GM12878 (cell line): Measurements from ENCODE around the gene SORCS2. TPM values are rescaled to one million over a fixed set of nuclear protein-coding genes. Genes with fewer than 3 reads are reported as not detected.

Experiments
- BRCA1 ChIP-seq: IDR thresholded peaks from 2 replicates; pipeline ENCODE4 v1.6.1; 2011; ENCODE audit warnings: low read depth, low read length, improper control_type of control experiment
- PKNOX1 ChIP-seq: fragments of 450-650 bp; IDR thresholded peaks from 2 replicates; pipeline ENCODE4 v1.6.1; 2016; ENCODE audit warnings: mild to moderate bottlenecking
- PML ChIP-seq: IDR thresholded peaks from 2 replicates; pipeline ENCODE4 v1.6.1; 2012; ENCODE audit warnings: low read length, inconsistent platforms
- TCF12 ChIP-seq: IDR thresholded peaks from 2 replicates; pipeline ENCODE4 v1.6.1; 2011; ENCODE audit warnings: low read depth, mild to moderate bottlenecking, low read length
- YY1 ChIP-seq: IDR thresholded peaks from 2 replicates; pipeline ENCODE4 v1.6.1; 2011; ENCODE audit warnings: low read depth, mild to moderate bottlenecking, low read length
- ZBTB4 ChIP-seq: fragments of 450-650 bp; formaldehyde crosslinking; IDR thresholded peaks from 2 replicates; pipeline ENCODE4 v1.4.0; 2022; ENCODE audit warnings: mild to moderate bottlenecking, moderate library complexity
- ZNF622 ChIP-seq: fragments of 450-650 bp; IDR thresholded peaks from 2 replicates; pipeline ENCODE4 v1.6.1; 2017; ENCODE audit warnings: mild to moderate bottlenecking, inconsistent platforms
- polyA plus RNA-seq, 11 experiments: library from polyadenylated mRNA; depleted of rRNA in 4 of 11; unstranded in 6 of 11; stranded (reverse) in 5 of 11; fragments of >200 nt; fragmentation: Nextera tagmentation in 4 of 11; fragmentation: Illumina TruSeq in 1 of 11; extraction: Ambion mirVana in 4 of 11; extraction: Trizol in 1 of 11; gene quantifications; 1 replicate in 1 of 11; 2 replicates in 10 of 11; pipeline versions ENCODE4 v1.2.1 to v1.2.3, GENCODE V29; 2011 to 2016; ENCODE audit warnings: inconsistent platforms in 2 of 11, missing spikeins in 2 of 11, low read depth in 1 of 11
- total RNA-seq, 4 experiments: library from RNA; depleted of rRNA in 3 of 4; stranded (reverse); fragments of >200 nt in 3 of 4; fragmentation: Illumina TruSeq in 1 of 4; extraction: Trizol in 1 of 4; gene quantifications; 2 replicates each; pipeline versions ENCODE4 v1.2.1 to v1.2.3, GENCODE V29; 2013 to 2021

The SORCS2 gene
- total and polyA plus RNA-seq, 10 of the 15 experiments (the other 5 are each of a cell fraction or from before 2014, with no cell fraction given), result 0.01 to 0.15 (median 0.05) TPM; not detected in 5

GRCh38 chr4:7190691-7191545 is 1.4 kb upstream of the SORCS2 start (continued):
- TF ChIP-seq ZBTB4 (CRISPR knock-in tag) (no peak), TCF12 (no peak), YY1 (no peak), BRCA1 (no peak), PKNOX1 (no peak), PML (no peak), ZNF622 (no peak)
